T-helper 2 cell (primary cell): ENCODE measurements around the gene ATP2B2.

ENCODE experiments used
- DNase-seq, 5 experiments: peaks; one replicate each; pipeline versions ENCODE4 v3.0.0 to v3.0.0-alpha.2; 2012 to 2022

ATP2B2 gene

GRCh38 chr3:10492364-10493201, 12.8 kb downstream of the ATP2B2 start:
- DNase-seq = no peak

DNA sequence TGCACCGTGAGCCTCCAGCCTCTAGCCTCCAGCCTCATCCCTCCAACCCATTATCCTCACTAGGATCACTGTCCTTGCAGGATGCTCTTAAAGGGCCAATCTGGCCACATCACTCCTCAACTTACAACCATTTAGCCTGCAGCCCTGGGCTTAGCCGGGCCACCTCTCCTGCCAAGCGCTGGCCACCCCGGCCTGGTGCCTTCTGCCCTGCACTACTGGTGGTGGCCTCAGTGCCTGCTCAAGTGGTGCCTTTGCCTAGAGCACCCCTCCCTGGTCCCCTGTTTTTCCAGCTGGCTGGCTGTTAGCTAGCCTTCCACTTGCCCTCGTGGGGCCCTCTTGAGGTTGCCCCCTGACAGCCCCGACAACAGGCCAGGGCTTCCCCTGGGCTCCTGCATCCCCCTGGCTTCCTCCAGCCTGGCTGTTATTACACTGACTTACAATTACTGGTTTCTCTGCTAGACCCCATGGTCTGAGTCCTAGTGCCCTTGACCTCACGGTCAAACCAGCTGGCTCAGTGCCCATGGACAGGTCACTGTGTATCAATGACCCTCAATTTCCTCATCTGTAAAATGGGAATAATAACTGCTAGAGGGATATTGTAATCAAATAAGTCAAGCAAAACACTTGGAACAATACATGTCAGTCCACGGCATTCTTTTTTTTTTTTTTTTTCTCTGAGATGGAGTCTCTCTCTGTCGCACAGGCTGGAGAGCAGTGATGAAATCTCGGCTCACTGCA, 15.5 kb downstream of the ATP2B2 start:
- DNase-seq = no peak

DNA sequence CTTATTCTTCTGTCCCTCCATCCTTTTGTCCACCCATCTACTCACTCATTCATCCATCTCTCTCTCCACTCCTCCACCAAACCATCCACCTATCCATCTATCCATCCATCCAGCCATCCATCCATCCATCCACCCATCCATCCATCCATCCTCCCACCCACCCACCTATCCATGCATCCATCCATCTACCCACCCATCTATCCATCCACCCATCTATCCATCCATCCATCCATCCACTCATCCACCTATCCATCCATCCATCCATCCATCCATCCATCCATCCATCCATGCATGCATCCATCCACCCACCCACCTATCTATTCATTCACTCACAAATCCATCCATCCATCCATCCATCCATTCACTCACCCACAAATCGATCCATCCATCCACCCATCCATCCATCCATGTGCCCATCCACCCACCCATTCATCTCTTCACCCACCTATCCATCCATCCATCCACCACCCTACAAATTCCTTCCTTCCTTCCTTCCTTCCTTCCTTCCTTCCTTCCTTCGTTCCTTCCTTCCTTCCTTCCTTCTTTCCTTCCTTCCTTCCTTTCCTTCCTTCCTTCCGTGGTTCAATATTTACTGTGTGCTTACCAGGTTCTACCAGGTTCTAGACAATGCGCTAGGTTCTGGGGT, 17.3 kb downstream of the ATP2B2 start:
- no peak for DNase-seq

GRCh38 chr3:10485806-10486205, 19.6 kb downstream of the ATP2B2 start:
- DNase-seq = no peak

- DNase-seq = no peak
Observed at GRCh38 chr3:10485380-10485779, 20.0 kb downstream of the ATP2B2 start.

DNA sequence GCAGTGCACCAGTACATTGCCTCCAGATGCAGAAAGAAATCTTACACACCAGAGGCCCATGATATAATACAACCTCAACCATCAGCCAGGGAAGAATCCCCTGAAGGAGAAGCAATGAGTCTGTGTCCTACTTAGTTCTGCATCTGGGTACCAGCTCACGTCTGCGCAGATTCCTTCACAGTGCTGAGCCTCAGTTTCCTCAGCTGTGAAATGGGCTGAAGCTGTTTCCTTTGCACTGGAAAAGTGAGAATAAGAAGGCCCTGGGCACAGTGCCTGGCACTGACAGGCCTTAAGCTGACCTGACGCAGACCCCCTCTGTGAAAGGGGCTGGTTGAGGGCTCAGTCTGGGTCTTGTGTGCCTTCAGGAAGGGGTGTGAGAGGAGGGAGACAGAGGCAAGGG, 20.7 kb downstream of the ATP2B2 start:
- no peak for DNase-seq

- DNase-seq = no peak
Observed at GRCh38 chr3:10483686-10484345, 21.6 kb downstream of the ATP2B2 start.

DNA sequence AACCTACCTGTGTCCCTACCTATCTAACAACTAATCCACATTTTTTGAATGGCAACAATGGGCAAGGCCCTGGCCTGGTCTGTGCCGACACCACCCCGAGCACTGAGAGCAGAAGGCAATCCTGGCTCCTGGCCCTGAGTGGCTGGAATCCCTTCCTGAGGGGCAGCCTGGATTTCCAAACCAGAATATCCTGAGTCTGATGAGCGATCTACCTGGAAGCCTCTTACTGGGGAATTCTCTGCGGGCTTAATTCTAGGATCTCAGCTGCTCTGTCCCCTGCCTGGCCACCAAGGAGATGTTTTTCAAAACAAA, 22.1 kb downstream of the ATP2B2 start:
- DNase-seq = no peak

- DNase-seq = no peak
Observed at GRCh38 chr3:10482631-10483363, 22.6 kb downstream of the ATP2B2 start.

DNA sequence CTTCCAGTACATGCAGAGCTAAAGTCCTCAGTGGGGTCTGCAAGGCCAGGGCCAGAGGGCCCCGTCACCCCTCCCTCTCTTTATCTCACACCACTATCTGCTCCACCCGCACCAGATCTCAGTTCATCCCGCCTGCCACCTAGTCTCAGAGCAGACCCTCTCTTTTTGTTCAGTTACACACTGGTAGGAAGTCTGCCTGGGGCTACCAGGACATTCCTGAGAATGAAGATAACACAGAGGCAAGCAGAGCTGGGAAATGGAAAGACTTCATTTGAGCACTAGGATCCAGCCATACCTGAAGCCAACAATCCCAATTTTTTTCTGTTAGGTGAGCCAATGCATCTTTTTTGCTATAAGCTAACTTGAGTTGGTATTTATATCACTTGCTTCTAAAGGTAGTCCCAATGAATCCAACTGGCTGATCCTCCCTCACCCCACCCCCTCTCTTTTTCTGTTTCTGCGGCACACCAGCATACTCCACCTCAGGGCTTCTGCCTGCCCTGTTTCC, 24.5 kb downstream of the ATP2B2 start:
- DNase-seq = no peak

GRCh38 chr3:10479311-10479710, 26.1 kb downstream of the ATP2B2 start:
- DNase-seq = no peak

DNA sequence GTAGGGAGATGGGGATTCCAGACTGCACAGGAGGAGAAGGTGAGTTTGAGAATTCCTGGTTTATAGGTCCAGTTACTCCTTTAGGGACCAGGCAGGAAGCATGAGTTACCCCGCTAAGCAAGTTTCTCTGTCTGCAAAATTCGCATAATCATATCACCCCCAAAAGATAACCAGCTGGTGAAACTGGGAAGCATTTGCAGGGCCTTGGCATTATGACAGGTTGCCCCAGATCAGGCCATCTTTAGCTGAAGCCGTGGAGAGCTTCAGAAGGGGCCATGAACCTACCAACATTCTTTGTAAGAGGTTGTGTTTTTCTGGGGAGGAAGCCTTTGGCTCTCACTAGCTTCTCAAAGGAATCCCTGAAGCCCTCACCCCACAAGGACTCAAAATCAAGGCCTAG, 29.4 kb downstream of the ATP2B2 start:
- no peak for DNase-seq

DNA sequence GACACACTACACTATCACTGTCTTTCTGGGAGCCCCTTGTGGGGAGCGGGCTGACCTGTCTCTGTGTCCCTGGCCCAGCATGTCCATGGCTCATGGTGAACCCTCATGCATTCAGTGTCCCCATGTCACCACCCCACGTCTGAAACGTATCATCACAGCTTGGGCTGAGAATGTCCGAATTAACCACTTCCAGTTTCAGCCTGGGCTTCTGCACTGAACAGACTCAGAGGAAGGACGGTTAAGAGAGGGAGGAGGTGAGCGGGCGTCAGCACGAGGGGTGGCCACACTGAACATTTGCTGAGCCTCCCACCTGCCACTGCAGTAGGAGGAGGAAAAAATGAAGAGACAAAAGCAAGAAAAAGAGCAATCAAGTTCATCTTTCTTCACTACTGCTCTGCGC, 30.5 kb downstream of the ATP2B2 start:
- no peak for DNase-seq

- DNase-seq = no peak
Observed at GRCh38 chr3:10474275-10474646, 31.1 kb downstream of the ATP2B2 start.

DNA sequence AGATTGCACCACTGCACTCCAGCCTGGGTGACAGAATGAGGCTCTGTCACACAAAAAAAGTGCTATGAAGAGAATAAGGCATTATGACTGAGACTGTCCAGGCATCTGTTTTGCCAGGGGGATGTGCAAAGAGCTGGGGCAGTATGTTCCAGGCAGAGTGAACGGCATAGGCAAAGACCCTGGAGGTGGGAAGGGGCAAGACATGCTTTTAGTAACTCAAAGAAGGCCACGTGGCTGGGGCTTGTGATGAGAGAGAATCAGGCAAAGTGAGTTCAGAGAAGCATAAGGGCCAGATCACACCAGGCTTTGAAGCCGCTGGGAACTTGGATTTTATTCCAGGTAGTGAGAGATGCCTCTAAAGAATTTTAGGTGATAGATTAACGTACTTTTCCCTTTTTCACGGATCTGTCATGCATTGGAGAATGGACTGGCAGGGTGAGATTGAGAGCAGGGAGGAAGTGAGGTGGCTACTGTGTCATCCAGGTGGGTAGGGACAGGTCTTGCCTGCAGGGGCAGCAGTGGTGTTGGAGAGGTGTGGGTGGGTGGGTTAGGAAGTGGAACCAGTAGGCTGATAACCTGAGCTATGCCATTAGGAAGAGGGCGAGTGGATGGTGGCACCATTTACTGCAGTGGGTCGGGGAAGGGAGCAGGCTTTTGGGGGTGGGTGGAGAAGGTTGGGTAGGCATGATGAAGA, 31.7 kb downstream of the ATP2B2 start:
- no peak for DNase-seq

GRCh38 chr3:10472877-10473440, 32.4 kb downstream of the ATP2B2 start:
- DNase-seq = no peak

DNA sequence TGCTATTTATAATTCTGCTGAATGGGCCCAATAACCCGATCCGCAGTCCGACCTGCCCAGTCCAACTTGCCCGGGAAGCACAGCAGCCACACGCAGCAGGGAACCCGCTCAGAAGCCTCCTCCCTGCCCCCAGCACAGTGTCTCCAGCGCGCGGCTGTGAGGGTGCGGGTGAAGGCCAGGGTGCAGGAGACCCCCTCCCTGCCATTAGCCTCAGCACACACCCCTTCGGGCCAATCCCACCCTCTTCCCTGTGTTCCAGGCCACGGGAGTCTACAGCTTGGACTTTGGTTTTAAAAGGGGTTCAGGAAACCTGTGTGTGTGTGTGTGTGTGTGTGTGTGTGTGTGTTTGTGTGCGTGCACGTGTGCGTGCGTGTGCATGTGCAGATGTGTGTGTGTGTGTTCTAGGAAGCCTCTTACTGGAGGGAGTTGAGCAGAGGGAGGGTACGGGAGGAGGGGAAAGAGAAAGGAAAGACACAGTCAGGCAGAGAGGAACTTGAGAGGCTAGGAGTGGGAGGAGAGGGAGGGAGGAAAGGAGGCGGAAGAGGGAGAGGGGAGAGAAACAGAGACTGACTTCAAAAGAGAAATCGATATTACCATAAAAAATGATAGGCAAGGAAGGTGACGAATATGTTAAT, 34.2 kb downstream of the ATP2B2 start:
- peak in 1 of 5 experiments; percentile 10 for DNase-seq

- no peak for DNase-seq
Observed at GRCh38 chr3:10470120-10471053, 35.0 kb downstream of the ATP2B2 start.

- no peak for DNase-seq
Observed at GRCh38 chr3:10469441-10470119, 35.8 kb downstream of the ATP2B2 start.
